Panc1 (cell line): ENCODE data around the gene PDHB. TPM values are rescaled to one million over a fixed set of nuclear protein-coding genes. Genes with fewer than 3 reads are reported as not detected.
A peak's percentile ranks its signal among the peaks of the same experiment; 100 is the strongest.

Experiments
- ATAC-seq: fragments of 200-7000 bp; cut with Tn5 transposase; 2 replicates; pipeline ENCODE4 v1.9.1; 2020; ENCODE audit warnings: mild to moderate bottlenecking, moderate library complexity
- BruUV-seq: library from RNA; stranded (reverse); fragments of 400-500 nt; replicated peaks from 2 replicates; lab custom pipeline; 2021; lab: Mats Ljungman, UMichigan
- CTCF ChIA-PET: fragments of 300-600 bp; sonication (Branson Sonifier 250); formaldehyde crosslinking; loops from one replicate; lab custom pipeline; 2022; ENCODE audit warnings: antibody characterized with exemption; lab: Charles Lee
- POLR2A ChIA-PET: fragments of 300-600 bp; sonication (Branson Sonifier 250); formaldehyde crosslinking; loops from one replicate; lab custom pipeline; 2022; ENCODE audit warnings: antibody characterized with exemption; lab: Charles Lee
- DNase-seq: peaks from one replicate; pipeline ENCODE4 v3.0.0-alpha.2; 2010; ENCODE audit warnings: low read depth, low spot score
- H3K27ac ChIP-seq: 2 replicates; pipeline ENCODE4 v1.5.1; 2011; ENCODE audit warnings: mild to moderate bottlenecking, low read length, inconsistent platforms
- H3K27me3 ChIP-seq: fragments of 200-500 bp; sonication (Bioruptor generic); 2 replicates; pipeline ENCODE4 v1.6.0; 2014; ENCODE audit warnings: low read length, inconsistent platforms; ENCODE audit not compliant: control insufficient read depth, insufficient read depth
- H3K36me3 ChIP-seq: fragments of 200-500 bp; sonication (Bioruptor generic); 2 replicates; pipeline ENCODE4 v1.5.1; 2014; ENCODE audit warnings: inconsistent platforms, mild to moderate bottlenecking, low read length, moderate library complexity; ENCODE audit not compliant: control insufficient read depth, insufficient read depth
- H3K4me1 ChIP-seq: 2 replicates; pipeline ENCODE4 v1.5.1; 2011; ENCODE audit warnings: inconsistent platforms, mild to moderate bottlenecking, low read length, moderate library complexity; ENCODE audit not compliant: control insufficient read depth, insufficient read depth
- H3K4me3 ChIP-seq, 2 experiments: 2 replicates each; pipeline ENCODE4 v1.5.1; 2011 to 2012; ENCODE audit warnings: low read depth in 2 of 2, low read length in 2 of 2, mild to moderate bottlenecking in 2 of 2, inconsistent platforms in 1 of 2, moderate library complexity in 1 of 2
- H3K9me3 ChIP-seq: fragments of 200-500 bp; sonication (Bioruptor generic); 2 replicates; pipeline ENCODE4 v1.5.1; 2014; ENCODE audit warnings: low read depth, mild to moderate bottlenecking, inconsistent platforms, low read length, moderate library complexity; ENCODE audit not compliant: control insufficient read depth, insufficient read depth
- CTCF ChIP-seq: fragments of 450-650 bp; IDR thresholded peaks from 2 replicates; pipeline ENCODE4 v1.5.1; 2017; ENCODE audit warnings: mild to moderate bottlenecking
- POLR2AphosphoS5 ChIP-seq: IDR thresholded peaks from 2 replicates; pipeline ENCODE4 v1.6.1; 2012; ENCODE audit warnings: mild to moderate bottlenecking, low read depth, low read length, moderate library complexity
- REST ChIP-seq, 2 experiments: IDR thresholded peaks; 2 replicates each; pipeline ENCODE4 v1.6.1; 2011 to 2012; ENCODE audit warnings: low read depth in 2 of 2, control low read depth in 1 of 2, low read length in 1 of 2, mild to moderate bottlenecking in 1 of 2, moderate library complexity in 1 of 2; ENCODE audit not compliant: insufficient read depth in 1 of 2
- SIN3A ChIP-seq: IDR thresholded peaks from 2 replicates; pipeline ENCODE4 v1.6.1; 2012; ENCODE audit warnings: low read depth, mild to moderate bottlenecking, low read length, moderate library complexity, borderline replicate concordance; ENCODE audit not compliant: insufficient read depth
- TCF7L2 ChIP-seq: IDR thresholded peaks from 2 replicates; pipeline ENCODE4 v1.6.1; 2011; ENCODE audit warnings: mild to moderate bottlenecking, low read depth, low read length, inconsistent platforms
- in situ Hi-C: cut with HindIII; loops from 2 replicates; pipeline ENCODE4 v1.10.0; 2016; ENCODE audit warnings: low sequenced_read_pairs, low pct_unique_long_range_greater_than_20kb
- intact Hi-C: fragments of 100-400 bp; cut with micrococcal nuclease; formaldehyde crosslinking; loops from one replicate; pipeline ENCODE4 v1.10.0; 2022; ENCODE audit not compliant: unreplicated experiment
- total RNA-seq: library from RNA; stranded (reverse); gene quantifications from one replicate; pipeline ENCODE4 v1.2.1, GENCODE V29; 2021; ENCODE audit not compliant: unreplicated experiment

Gene PDHB
- total RNA-seq, 1 experiment from 2014 or later = 66.6 TPM

GRCh38 chr3:58463942-58464271, 30.3 kb upstream of the PDHB start:
- no TSS peak for BruUV-seq
- in situ Hi-C loops = no loop called here
- peaks cover 9% of the 10 kb centered on the region for H3K4me1 ChIP-seq
- H3K9me3 ChIP-seq = no peaks in the 10 kb centered on the region
- ChIA-PET CTCF (no interaction called here), POLR2A (no interaction called here)
- intact Hi-C loops = no loop called here
- no peaks in the 10 kb centered on the region for H3K27me3 ChIP-seq
- peak overlapping the region; percentile 42 for H3K27ac ChIP-seq
- DNase-seq (no peak), ATAC-seq (peak; percentile 47)
- no peaks in the 10 kb centered on the region for H3K36me3 ChIP-seq
- TF ChIP-seq TCF7L2 = no peak
- peak; percentile 24 for TF ChIP-seq CTCF
- H3K4me3 ChIP-seq = peak overlapping the region in 1 of 2 experiments; percentile 34; a peak in 1 of 4 replicates

GRCh38 chr3:58463181-58463941, 29.7 kb upstream of the PDHB start:
- DNase-seq (no peak), ATAC-seq (peak; percentile 97)
- Histone ChIP-seq H3K4me1 (peaks cover 9% of the 10 kb centered on the region), H3K36me3 (no peaks in the 10 kb centered on the region), H3K9me3 (no peaks in the 10 kb centered on the region), H3K4me3 (peak overlapping the region in 1 of 2 experiments; percentile 34; a peak in 2 of 4 replicates), H3K27me3 (no peaks in the 10 kb centered on the region), H3K27ac (peak overlapping the region; percentile 42)
- intact Hi-C loops (no loop called here), in situ Hi-C loops (no loop called here)
- no TSS peak for BruUV-seq
- CTCF ChIA-PET = no interaction called here
- POLR2A ChIA-PET = no interaction called here
- TF ChIP-seq CTCF (peak; percentile 92), TCF7L2 (no peak), SIN3A (no peak), REST (IDR thresholded peaks at IDR 0.05; ENCODE audit: insufficient read depth in 1 of 2, low read depth in 2 of 2, low read length in 1 of 2) (no peak), POLR2AphosphoS5 (no peak)
